Measurements from ENCODE around the gene HNRNPL.
"Not testable (repeated sequence)": the region's sequence is repeated elsewhere in the genome, so short reads cannot be mapped to it uniquely, and the experiment has no call there.

DNA sequence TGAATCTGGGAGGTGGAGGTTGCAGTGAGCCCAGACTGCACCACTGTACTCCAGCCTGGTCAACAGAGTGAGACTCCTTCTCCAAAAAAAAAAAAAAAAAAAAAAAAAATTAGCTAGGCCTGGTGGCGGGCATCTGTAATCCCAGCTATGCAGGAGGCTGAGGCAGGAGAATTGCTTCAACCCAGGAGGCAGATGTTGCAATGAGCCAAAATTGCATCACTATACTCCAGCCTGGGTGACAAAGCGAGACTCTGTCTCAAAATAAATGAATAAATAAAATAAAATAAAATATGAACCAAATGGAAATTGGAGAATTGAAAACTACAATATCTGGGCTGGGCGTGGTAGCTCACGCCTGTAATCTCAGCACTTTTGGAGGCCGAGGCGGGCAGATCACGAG is 20.6 kb downstream of the HNRNPL start:
- TF ChIP-seq POLR2A (IDR thresholded peaks at IDR 0.05) = not testable (repeated sequence)
- TF ChIP-seq CTCF (IDR thresholded peaks at IDR 0.05) = peak in 1 of 4 donors; percentile 23
